Psoas muscle (tissue), 8 donors: Measurements from ENCODE around the gene INKA2. TPM values are rescaled to one million over a fixed set of nuclear protein-coding genes. Genes with fewer than 3 reads are reported as not detected.
A peak's percentile ranks its signal among the peaks of the same experiment; 100 is the strongest.

Source experiments
- ATAC-seq, 4 donors: fragments of 200-7000 bp; cut with Tn5 transposase; one replicate each; pipeline ENCODE4 v1.9.1; 2020; ENCODE audit warnings: moderate library complexity in 3 of 4, mild to moderate bottlenecking in 2 of 4
- DNase-seq, 2 donors: peaks; one replicate each; pipeline ENCODE4 v3.0.0-alpha.2; 2020
- H3K27ac ChIP-seq: fragments of 200-600 bp; one replicate; pipeline ENCODE4 v1.8.0; 2022
- H3K27me3 ChIP-seq, 3 donors: fragments of 200-600 bp in 1 of 3; one replicate each; pipeline versions ENCODE4 v1.6.1 to v1.8.0; 2013 to 2022; ENCODE audit warnings: low read length in 2 of 3, mild to moderate bottlenecking in 2 of 3, moderate library complexity in 1 of 3; ENCODE audit not compliant: insufficient read depth in 3 of 3
- H3K36me3 ChIP-seq, 2 donors: fragments of 200-600 bp in 1 of 2; one replicate each; pipeline versions ENCODE4 v1.6.1 to v1.8.0; 2013 to 2022; ENCODE audit warnings: low read depth in 1 of 2, mild to moderate bottlenecking in 1 of 2, moderate library complexity in 1 of 2; ENCODE audit not compliant: insufficient read depth in 1 of 2
- H3K4me1 ChIP-seq: fragments of 200-600 bp; one replicate; pipeline ENCODE4 v1.8.0; 2022
- H3K4me3 ChIP-seq: fragments of 200-600 bp; one replicate; pipeline ENCODE4 v1.8.0; 2022; ENCODE audit warnings: mild to moderate bottlenecking
- H3K9me3 ChIP-seq: fragments of 200-600 bp; one replicate; pipeline ENCODE4 v1.8.0; 2022
- WGBS, 3 donors: extraction: QIAGEN DNeasy Blood & Tissue Kit; methylation state at CpG; one replicate each; pipeline versions ENCODE4 v1.1.6 to v1.1.7; 2013; 5-methylcytosine and 5-hydroxymethylcytosine counted together
- intact Hi-C, 2 donors: fragments of 100-400 bp; cut with DNase I; formaldehyde crosslinking; loops; one replicate each; pipeline versions ENCODE4 v1.11.0 to v1.14.2; 2022
- polyA plus RNA-seq, 3 donors: library from polyadenylated mRNA; stranded (reverse); fragments of 200-250 nt; gene quantifications; one replicate each; pipeline ENCODE4 v1.2.3, GENCODE V29; 2013
- total RNA-seq, 4 donors: library from RNA; stranded (reverse); fragmentation: NEBNext Ultra II Directional in 2 of 4; extraction: Animal tissue kit (Norgen Biotek cat#: 25700) in 2 of 4; gene quantifications; one replicate each; pipeline versions ENCODE4 v1.2.1 to v1.2.4, GENCODE V29; 2021 to 2023
- TF ChIP-seq, protein P1 (sequence below): fragments of 200-600 bp; IDR thresholded peaks from one replicate; pipeline ENCODE4 v1.8.0; 2022; ENCODE audit warnings: antibody characterized with exemption
- donor health status: healthy with polysubstance abuse.
- donor health status: DM: no; HTN: no; CAD: no; lungs with moderate emphysema.
- donor health status: Bipolar disorder and iron deficiency.
- donor health status: healthy.
- donor health status: DM: yes; HTN: yes; CAD: no.
- donor health status: DM: no; HTN: no; CAD: no.
- donor health status: DM: no; HTN: no; CAD: no.
- donor health status: DM: yes; HTN: yes; CAD: no.

INKA2 gene
- total and polyA plus RNA-seq, 7 donors = 1.6 to 15.0 (median 7.4) TPM

DNA sequence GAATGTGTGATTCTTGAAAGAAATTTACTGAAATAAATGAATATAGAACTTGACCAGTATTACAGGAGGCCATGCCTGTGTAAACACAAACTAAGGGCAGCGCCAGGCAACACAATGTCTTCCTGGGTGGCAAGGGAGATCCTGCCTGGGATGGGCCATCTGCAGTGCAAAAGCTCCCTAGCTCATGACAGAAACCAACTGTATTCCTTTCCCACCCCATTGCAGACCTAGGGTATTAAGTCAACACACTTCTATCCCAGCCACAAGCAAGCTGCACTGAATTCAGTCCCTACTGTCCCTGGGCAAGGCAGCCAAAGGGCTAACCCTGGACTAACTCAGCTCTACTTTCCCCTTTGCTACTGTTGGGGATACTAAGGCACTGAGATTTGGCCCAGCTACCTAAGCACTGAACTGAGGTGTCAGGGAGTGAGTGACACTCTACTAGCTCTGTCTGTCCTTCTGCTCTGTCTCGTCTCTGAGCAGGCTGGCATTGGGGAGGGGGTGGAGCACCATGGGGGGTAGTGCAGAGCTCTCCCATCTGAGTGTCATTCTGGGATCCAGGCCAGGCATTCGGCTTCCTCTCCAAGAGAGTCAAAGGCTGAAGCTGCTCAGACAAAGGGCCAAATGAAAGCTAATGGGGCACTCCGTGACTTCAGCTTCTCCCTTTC is 2.5 kb downstream of the INKA2 start:
- intact Hi-C loops = no loop called here
- ATAC-seq = no peak
- Histone ChIP-seq H3K27ac (peak overlapping the region; percentile 95), H3K4me3 (peak overlapping the region; percentile 92), H3K9me3 (no peaks in the 10 kb centered on the region), H3K27me3 (no peaks in the 10 kb centered on the region), H3K4me1 (peaks cover 59% of the 10 kb centered on the region), H3K36me3 (peaks cover 0 to 14% of the 10 kb centered on the region in 2 donors)
- 25 to 45% (median 29%) methylated on average over 4 of the region's 4 CpGs for WGBS, 3 donors
- TF ChIP-seq, protein P1, sequence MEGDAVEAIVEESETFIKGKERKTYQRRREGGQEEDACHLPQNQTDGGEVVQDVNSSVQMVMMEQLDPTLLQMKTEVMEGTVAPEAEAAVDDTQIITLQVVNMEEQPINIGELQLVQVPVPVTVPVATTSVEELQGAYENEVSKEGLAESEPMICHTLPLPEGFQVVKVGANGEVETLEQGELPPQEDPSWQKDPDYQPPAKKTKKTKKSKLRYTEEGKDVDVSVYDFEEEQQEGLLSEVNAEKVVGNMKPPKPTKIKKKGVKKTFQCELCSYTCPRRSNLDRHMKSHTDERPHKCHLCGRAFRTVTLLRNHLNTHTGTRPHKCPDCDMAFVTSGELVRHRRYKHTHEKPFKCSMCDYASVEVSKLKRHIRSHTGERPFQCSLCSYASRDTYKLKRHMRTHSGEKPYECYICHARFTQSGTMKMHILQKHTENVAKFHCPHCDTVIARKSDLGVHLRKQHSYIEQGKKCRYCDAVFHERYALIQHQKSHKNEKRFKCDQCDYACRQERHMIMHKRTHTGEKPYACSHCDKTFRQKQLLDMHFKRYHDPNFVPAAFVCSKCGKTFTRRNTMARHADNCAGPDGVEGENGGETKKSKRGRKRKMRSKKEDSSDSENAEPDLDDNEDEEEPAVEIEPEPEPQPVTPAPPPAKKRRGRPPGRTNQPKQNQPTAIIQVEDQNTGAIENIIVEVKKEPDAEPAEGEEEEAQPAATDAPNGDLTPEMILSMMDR = no peak
- peak; percentile 53 to 74 for DNase-seq

DNA sequence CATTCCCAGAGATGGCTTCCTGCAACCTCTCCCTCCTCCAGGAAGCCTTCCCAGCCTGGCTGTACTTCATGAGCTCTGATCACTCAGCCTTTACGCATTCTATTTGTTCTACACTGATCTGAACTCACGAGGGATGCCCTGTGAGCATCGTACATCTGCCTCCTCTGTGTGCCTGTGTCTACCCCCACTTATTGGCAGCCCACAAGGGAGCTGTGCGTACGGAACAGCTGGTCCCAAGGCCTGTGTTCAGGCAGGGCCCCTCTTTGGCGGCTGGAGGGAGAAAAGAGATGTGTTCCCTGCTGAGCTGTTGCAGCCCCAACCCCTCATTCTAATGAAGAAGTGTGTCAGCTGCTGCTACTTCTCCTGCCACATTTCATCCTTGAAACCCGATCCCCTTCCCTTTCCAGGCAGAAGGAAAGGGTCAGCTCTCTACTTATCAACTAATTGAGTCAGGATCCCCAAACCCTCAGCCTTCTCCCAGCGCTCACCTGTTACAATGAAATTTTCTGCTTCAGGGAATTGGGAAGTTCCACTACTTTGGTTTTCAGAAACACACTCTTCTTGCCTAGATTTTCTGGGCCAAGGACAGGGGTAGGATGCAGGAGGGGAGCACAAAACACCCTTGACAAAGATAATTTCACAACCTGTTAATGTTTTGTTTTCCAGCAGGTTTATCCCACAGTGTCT is 3.2 kb downstream of the INKA2 start:
- WGBS, 3 donors = 25 to 53% (median 30%) methylated on average over 8 of the region's 8 CpGs

DNA sequence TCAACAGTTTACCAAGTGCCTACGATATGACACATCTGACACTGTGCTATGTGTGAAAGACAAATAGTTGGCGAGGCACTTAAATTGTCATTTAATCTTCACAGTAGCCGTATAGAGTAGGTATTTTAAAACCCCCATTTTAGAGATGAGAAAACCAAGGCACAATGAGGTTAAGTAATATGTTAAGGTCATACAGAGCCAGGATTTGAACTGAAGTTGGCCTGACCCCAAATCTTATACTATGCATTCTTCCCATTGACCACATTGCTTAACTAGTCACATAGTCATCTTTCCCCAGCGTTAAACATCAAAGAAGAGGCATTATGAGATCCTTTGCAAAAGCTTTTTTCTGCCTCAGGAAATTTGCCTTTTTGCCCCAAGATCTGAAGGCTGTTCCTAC is 3.9 kb downstream of the INKA2 start:
- peaks cover 0 to 14% of the 10 kb centered on the region in 2 donors for H3K36me3 ChIP-seq
- H3K9me3 ChIP-seq = no peaks in the 10 kb centered on the region
- WGBS, 3 donors = 49 to 68% (median 54%) methylated on average over 4 of the region's 4 CpGs
- no peak for DNase-seq
- peak overlapping the region; percentile 95 for H3K27ac ChIP-seq
- TF ChIP-seq, protein P1 = no peak
- intact Hi-C loops = no loop called here
- H3K4me3 ChIP-seq = no peak overlapping the region
- H3K27me3 ChIP-seq = no peaks in the 10 kb centered on the region
- H3K4me1 ChIP-seq = peaks cover 73% of the 10 kb centered on the region
- ATAC-seq = no peak

More for the DNA sequence above, 3.2 kb downstream of the INKA2 start:
- TF ChIP-seq, protein P1 = no peak
- no peaks in the 10 kb centered on the region for H3K9me3 ChIP-seq
- ATAC-seq (no peak), DNase-seq (no peak)
- H3K4me3 ChIP-seq = peak overlapping the region; percentile 92
- H3K36me3 ChIP-seq = peaks cover 0 to 14% of the 10 kb centered on the region in 2 donors
- H3K4me1 ChIP-seq = peaks cover 66% of the 10 kb centered on the region
- intact Hi-C loops = no loop called here
- H3K27me3 ChIP-seq = no peaks in the 10 kb centered on the region
- H3K27ac ChIP-seq = peak overlapping the region; percentile 95

DNA sequence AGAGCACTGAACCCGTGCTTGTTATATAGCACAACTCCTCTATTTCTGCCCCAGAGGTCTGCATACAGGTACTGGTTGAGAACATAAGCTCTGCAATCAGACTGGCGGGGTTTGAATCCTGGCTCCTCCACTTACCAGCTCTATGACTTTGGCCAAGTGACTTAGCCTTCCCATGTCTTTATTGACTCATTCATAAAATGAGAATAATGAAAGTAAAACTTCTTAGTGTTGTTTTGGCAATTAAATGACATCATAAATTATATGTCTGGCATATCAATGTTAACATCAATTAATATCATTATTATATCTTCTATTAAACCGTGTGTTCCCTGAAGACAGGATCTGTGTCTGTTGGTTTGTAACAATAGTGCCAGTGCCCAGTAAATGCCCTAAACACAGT is 4.3 kb downstream of the INKA2 start:
- no peak for DNase-seq
- peaks cover 78% of the 10 kb centered on the region for H3K4me1 ChIP-seq
- peaks cover 0 to 14% of the 10 kb centered on the region in 2 donors for H3K36me3 ChIP-seq
- no peak for ATAC-seq
- TF ChIP-seq, protein P1 = no peak
- H3K27ac ChIP-seq = peak overlapping the region; percentile 95
- no peaks in the 10 kb centered on the region for H3K27me3 ChIP-seq
- H3K4me3 ChIP-seq = no peak overlapping the region
- no peaks in the 10 kb centered on the region for H3K9me3 ChIP-seq
- 65 to 86% (median 72%) methylated on average over 3 of the region's 3 CpGs for WGBS, 3 donors
- intact Hi-C loops = no loop called here
